GM12878 (cell line): Measurements from ENCODE around the gene C1RL. TPM values are rescaled to one million over a fixed set of nuclear protein-coding genes. Genes with fewer than 3 reads are reported as not detected.

Experiments
- ATAC-seq: fragments of 200-7000 bp; cut with Tn5 transposase; 3 replicates; pipeline ENCODE4 v1.9.1; 2020; ENCODE audit warnings: mild to moderate bottlenecking, moderate library complexity
- BruUV-seq: library from RNA; stranded (reverse); fragments of 400-500 nt; replicated peaks from 2 replicates; lab custom pipeline; 2021; lab: Mats Ljungman, UMichigan
- CTCF ChIA-PET: fragments of 300-600 bp; sonication (Branson Sonifier 250); formaldehyde crosslinking; extraction: SDS; loops from one replicate; lab custom pipeline; 2021; ENCODE audit warnings: inconsistent platforms; lab: Yijun Ruan, JAX
- POLR2A ChIA-PET: fragments of 350-600 bp; formaldehyde crosslinking; extraction: SDS; loops from one replicate; lab custom pipeline; 2021; ENCODE audit warnings: inconsistent platforms; lab: Charles Lee
- RAD21 ChIA-PET: fragments of 300-600 bp; sonication (Branson Sonifier 250); formaldehyde crosslinking; loops from one replicate; lab custom pipeline; 2023; ENCODE audit warnings: antibody characterized with exemption; ENCODE audit not compliant: unreplicated experiment; lab: Charles Lee
- SMC1A ChIA-PET: fragments of 300-600 bp; sonication (Branson Sonifier 250); formaldehyde crosslinking; loops from one replicate; lab custom pipeline; 2023; ENCODE audit not compliant: unreplicated experiment, uncharacterized antibody; lab: Charles Lee
- DNase-seq: peaks from one replicate; pipeline ENCODE4 v3.0.0-alpha.2; 2011; ENCODE audit warnings: low read depth, low spot score
- FAIRE-seq: peaks from 3 replicates; lab custom pipeline; 2011; peaks lifted over from hg19 to GRCh38; lab: Jason Lieb, UNC
- H2AFZ ChIP-seq: 2 replicates; pipeline ENCODE4 v1.6.0; 2011; ENCODE audit warnings: low read depth, low read length, control low read depth; ENCODE audit not compliant: control insufficient read depth
- H3K27ac ChIP-seq: 2 replicates; pipeline ENCODE4 v1.5.1; 2011; ENCODE audit warnings: control low read depth; ENCODE audit not compliant: control insufficient read depth, insufficient read depth
- H3K27me3 ChIP-seq, 2 experiments: replicated peaks in 1 of 2; 2 replicates each; pipeline versions ENCODE4 v1.6.0 to v1.6.1; 2011; ENCODE audit warnings: low read length in 1 of 2; ENCODE audit not compliant: control insufficient read depth in 2 of 2, insufficient read depth in 2 of 2
- H3K36me3 ChIP-seq, 2 experiments: 2 replicates each; pipeline ENCODE4 v1.5.1; 2011; ENCODE audit warnings: low read length in 1 of 2; ENCODE audit not compliant: control insufficient read depth in 2 of 2, insufficient read depth in 2 of 2
- H3K4me1 ChIP-seq: 2 replicates; pipeline ENCODE4 v1.6.1; 2011; ENCODE audit warnings: mild to moderate bottlenecking, low read length, moderate library complexity, mixed read lengths; ENCODE audit not compliant: control insufficient read depth, insufficient read depth
- H3K4me2 ChIP-seq: 2 replicates; pipeline ENCODE4 v1.6.0; 2011; ENCODE audit warnings: control low read depth; ENCODE audit not compliant: control insufficient read depth, insufficient read depth
- H3K4me3 ChIP-seq: fragments of 200-600 bp; sonication (generic); 2 replicates; pipeline ENCODE4 v1.5.1; 2016
- H3K79me2 ChIP-seq: 2 replicates; pipeline ENCODE4 v1.6.0; 2011; ENCODE audit warnings: low read length; ENCODE audit not compliant: control insufficient read depth, insufficient read depth
- H3K9ac ChIP-seq: 2 replicates; pipeline ENCODE4 v1.8.0; 2011; ENCODE audit warnings: low read length, control low read depth, mixed read lengths; ENCODE audit not compliant: control insufficient read depth, insufficient read depth
- H3K9me3 ChIP-seq: replicated peaks from 3 replicates; pipeline ENCODE4 v1.5.1; 2011; ENCODE audit warnings: mild to moderate bottlenecking, low read length; ENCODE audit not compliant: control insufficient read depth, insufficient read depth
- H4K20me1 ChIP-seq: 2 replicates; pipeline ENCODE4 v1.6.0; 2011; ENCODE audit not compliant: control insufficient read depth, insufficient read depth
- ASH2L ChIP-seq: fragments of 300-600, 200-600 bp; sonication (generic); IDR thresholded peaks from 2 replicates; pipeline ENCODE4 v1.6.1; 2017; ENCODE audit warnings: low read depth, mild to moderate bottlenecking, borderline replicate concordance
- ATF2 ChIP-seq: IDR thresholded peaks from 2 replicates; pipeline ENCODE4 v1.6.1; 2012; ENCODE audit warnings: low read length, inconsistent platforms
- ATF7 ChIP-seq: fragments of 450-650 bp; IDR thresholded peaks from 2 replicates; pipeline ENCODE4 v1.6.1; 2016; ENCODE audit warnings: low read depth, mild to moderate bottlenecking
- CHD1 ChIP-seq: IDR thresholded peaks from 2 replicates; pipeline ENCODE4 v1.6.1; 2012; ENCODE audit warnings: low read depth, low read length, improper control_type of control experiment
- EGR1 ChIP-seq, 2 experiments: IDR thresholded peaks; 1 replicate in 1 of 2; 2 replicates in 1 of 2; pipeline ENCODE4 v1.6.1; 2011 to 2012; ENCODE audit warnings: low read depth in 2 of 2, low read length in 2 of 2, borderline replicate concordance in 1 of 2, mild to moderate bottlenecking in 1 of 2, moderate library complexity in 1 of 2
- FOXK2 ChIP-seq: fragments of 450-650 bp; IDR thresholded peaks from 2 replicates; pipeline ENCODE4 v1.6.1; 2017; ENCODE audit warnings: mild to moderate bottlenecking, moderate library complexity
- JUND ChIP-seq: IDR thresholded peaks from 2 replicates; pipeline ENCODE4 v1.6.1; 2012; ENCODE audit warnings: low read depth, mild to moderate bottlenecking, low read length, improper control_type of control experiment, moderate library complexity
- KDM1A ChIP-seq: fragments of 200-600 bp; sonication (generic); IDR thresholded peaks from 2 replicates; pipeline ENCODE4 v1.6.1; 2016; ENCODE audit warnings: borderline replicate concordance
- MEF2B ChIP-seq: fragments of 450-650 bp; IDR thresholded peaks from 2 replicates; pipeline ENCODE4 v1.6.1; 2018; ENCODE audit warnings: mild to moderate bottlenecking, moderate library complexity; ENCODE audit not compliant: partially characterized antibody, poor library complexity, severe bottlenecking
- NR2F1 ChIP-seq: fragments of 450-650 bp; conservative IDR thresholded peaks from 2 replicates; pipeline ENCODE4 v1.6.1; 2017; ENCODE audit warnings: mild to moderate bottlenecking
- RAD21 ChIP-seq: IDR thresholded peaks from 2 replicates; pipeline ENCODE4 v1.6.1; 2011; ENCODE audit warnings: mild to moderate bottlenecking, low read depth, low read length, moderate library complexity; ENCODE audit not compliant: insufficient read depth
- RB1 ChIP-seq: fragments of 450-650 bp; formaldehyde crosslinking; IDR thresholded peaks from 2 replicates; pipeline ENCODE4 v1.6.1; 2017; ENCODE audit warnings: mild to moderate bottlenecking, borderline replicate concordance
- RBBP5 ChIP-seq: fragments of 200-600 bp; sonication (generic); conservative IDR thresholded peaks from 2 replicates; pipeline ENCODE4 v1.6.1; 2016
- SIN3A ChIP-seq: IDR thresholded peaks from 2 replicates; pipeline ENCODE4 v1.6.1; 2012; ENCODE audit warnings: low read depth, low read length, improper control_type of control experiment
- ZBTB40 ChIP-seq: fragments of 450-650 bp; IDR thresholded peaks from 2 replicates; pipeline ENCODE4 v1.6.1; 2016; ENCODE audit warnings: mild to moderate bottlenecking, moderate library complexity, borderline replicate concordance
- WGBS: methylation state at CpG from one replicate; pipeline ENCODE4 v1.1.6; 2016; ENCODE audit warnings: low lambda C conversion rate; ENCODE audit not compliant: insufficient replicate concordance, insufficient coverage; ENCODE audit errors: missing lambda C conversion rate; 5-methylcytosine and 5-hydroxymethylcytosine counted together
- in situ Hi-C: fragments of 300-500 bp; cut with MboI; formaldehyde crosslinking; loops from 9 replicates; pipeline ENCODE4 v1.14.3; 2018; ENCODE audit warnings: mixed read lengths
- intact Hi-C: fragments of 100-400 bp; cut with micrococcal nuclease; formaldehyde crosslinking; loops from one replicate; pipeline ENCODE4 v1.14.2; 2022; ENCODE audit not compliant: unreplicated experiment
- polyA plus RNA-seq, 11 experiments: library from polyadenylated mRNA; depleted of rRNA in 4 of 11; unstranded in 6 of 11; stranded (reverse) in 5 of 11; fragments of >200 nt; fragmentation: Nextera tagmentation in 4 of 11; fragmentation: Illumina TruSeq in 1 of 11; extraction: Ambion mirVana in 4 of 11; extraction: Trizol in 1 of 11; gene quantifications; 1 replicate in 1 of 11; 2 replicates in 10 of 11; pipeline versions ENCODE4 v1.2.1 to v1.2.3, GENCODE V29; 2011 to 2016; ENCODE audit warnings: inconsistent platforms in 2 of 11, missing spikeins in 2 of 11, low read depth in 1 of 11
- total RNA-seq, 4 experiments: library from RNA; depleted of rRNA in 3 of 4; stranded (reverse); fragments of >200 nt in 3 of 4; fragmentation: Illumina TruSeq in 1 of 4; extraction: Trizol in 1 of 4; gene quantifications; 2 replicates each; pipeline versions ENCODE4 v1.2.1 to v1.2.3, GENCODE V29; 2013 to 2021

Gene C1RL
- total and polyA plus RNA-seq, 10 of the 15 experiments (the other 5 are each of a cell fraction or from before 2014, with no cell fraction given) = 1.3 to 12.8 (median 8.1) TPM

GRCh38 chr12:7064516-7064915 is 44.5 kb downstream of the C1RL start:
- TF ChIP-seq RB1 (no peak), ATF7 (0 out of 2 replicates have a peak, but pooled peaks have one; percentile 10), FOXK2 (no peak), CHD1 (no peak), ATF2 (no peak), RBBP5 (no peak), MEF2B (peak; percentile 85), ASH2L (no peak), RAD21 (no peak), KDM1A (no peak), ZBTB40 (no peak), EGR1 (IDR thresholded peaks at IDR 0.05; ENCODE audit: borderline replicate concordance in 1 of 2, low read depth in 2 of 2, low read length in 2 of 2) (no peak), NR2F1 (0 out of 2 replicates have a peak, but pooled peaks have one; percentile 31), SIN3A (no peak), JUND (no peak)
- TF ChIP-seq, all 136 proteins: peak for 3
- H3K27me3 ChIP-seq = peaks cover 0 to 4% of the 10 kb centered on the region in 2 experiments; a peak in 2 of 4 replicates
- H2AFZ ChIP-seq = no peak overlapping the region
- H3K36me3 ChIP-seq = no peaks in the 10 kb centered on the region
- H4K20me1 ChIP-seq = no peaks in the 10 kb centered on the region; the same call in 1 of the 2 replicates
- POLR2A ChIA-PET = no interaction called here
- ATAC-seq (peak; percentile 45; the same call in 2 of the 3 replicates), DNase-seq (no peak), FAIRE-seq (no peak)
- in situ Hi-C loops (no loop called here), intact Hi-C loops (no loop called here)
- no peak overlapping the region for H3K27ac ChIP-seq
- no peaks in the 10 kb centered on the region for H3K79me2 ChIP-seq
- no peak overlapping the region for H3K4me2 ChIP-seq
- no peak overlapping the region for H3K4me3 ChIP-seq
- BruUV-seq = no TSS peak
- RAD21 ChIA-PET = no interaction called here
- H3K9me3 ChIP-seq = no peaks in the 10 kb centered on the region
- CTCF ChIA-PET = no interaction called here
- H3K9ac ChIP-seq = no peak overlapping the region
- no peaks in the 10 kb centered on the region for H3K4me1 ChIP-seq
- 43% methylated on average over 3 of the region's 3 CpGs for WGBS
- SMC1A ChIA-PET = no interaction called here
